ENCODE measurements around the gene ZKSCAN1. TPM values are rescaled to one million over a fixed set of nuclear protein-coding genes. Genes with fewer than 3 reads are reported as not detected.
A peak's percentile ranks its signal among the peaks of the same experiment; 100 is the strongest.

Gene ZKSCAN1
- total RNA-seq, 1 experiment from 2014 or later: 61.2 TPM

GRCh38 chr7:100063376-100063775, 48.0 kb downstream of the ZKSCAN1 start:
- no peak for ATAC-seq
- Histone ChIP-seq H3K9ac (ENCODE audit: low read length) (no peak overlapping the region), H3K79me2 (ENCODE audit: insufficient read depth, low read length) (no peaks in the 10 kb centered on the region), H3K36me3 (ENCODE audit: control insufficient read depth in 1 of 2, insufficient read depth in 2 of 2, low read length in 2 of 2) (peaks cover 5 to 8% of the 10 kb centered on the region in 2 experiments; a peak in 3 of 4 replicates), H3K9me3 (ENCODE audit: control insufficient read depth in 1 of 2, insufficient read depth in 1 of 2, low read depth in 1 of 2, low read length in 2 of 2) (no peaks in the 10 kb centered on the region), H4K20me1 (ENCODE audit: insufficient read depth) (no peaks in the 10 kb centered on the region), H3K9me2 (ENCODE audit: insufficient read depth) (no peaks in the 10 kb centered on the region), H3K4me1 (ENCODE audit: control insufficient read depth in 1 of 2, insufficient read depth in 2 of 2, low read length in 2 of 2) (no peaks in the 10 kb centered on the region), H3K4me3 (replicated peaks in 1 of 2; ENCODE audit: low read depth in 1 of 2, low read length in 2 of 2) (no peak overlapping the region), H3K27ac (ENCODE audit: low read depth, low read length) (no peak overlapping the region), H3K27me3 (ENCODE audit: insufficient read depth, low read length) (no peaks in the 10 kb centered on the region), H2AFZ (ENCODE audit: low read depth, low read length, poor library complexity, severe bottlenecking) (no peak overlapping the region), H3K4me2 (ENCODE audit: low read length) (no peak overlapping the region)
- no TSS peak for BruUV-seq (replicated peaks)
- POLR2A ChIA-PET: interaction anchor here (1.1 kb wide), 1 partner anchor 48 kb away, joined by 3 read pairs; the partner anchor contains the start of gene ZKSCAN1
- CTCF ChIA-PET: interaction anchor here (1.3 kb wide), 1 partner anchor 69 kb away, joined by 4 read pairs; no protein-coding TSS in a partner anchor
- RAD21 ChIA-PET (ENCODE audit: low non-redundant PET in 1 of 2, low total read pairs in 2 of 2, uncharacterized antibody in 2 of 2, unreplicated experiment in 2 of 2): no interaction called here
- TF ChIP-seq ZFX (IDR thresholded peaks at IDR 0.05) (no peak), TCF7L2 (IDR thresholded peaks at IDR 0.05; ENCODE audit: borderline replicate concordance, extremely low read depth, insufficient read depth, insufficient read length) (no peak), YY1 (IDR thresholded peaks at IDR 0.05; ENCODE audit: extremely low read depth, insufficient replicate concordance, low read depth, low read length) (no peak)
- DNase-seq (ENCODE audit: low read depth, low spot score): no peak
- intact Hi-C loops (cut with micrococcal nuclease): no loop called here

DNA sequence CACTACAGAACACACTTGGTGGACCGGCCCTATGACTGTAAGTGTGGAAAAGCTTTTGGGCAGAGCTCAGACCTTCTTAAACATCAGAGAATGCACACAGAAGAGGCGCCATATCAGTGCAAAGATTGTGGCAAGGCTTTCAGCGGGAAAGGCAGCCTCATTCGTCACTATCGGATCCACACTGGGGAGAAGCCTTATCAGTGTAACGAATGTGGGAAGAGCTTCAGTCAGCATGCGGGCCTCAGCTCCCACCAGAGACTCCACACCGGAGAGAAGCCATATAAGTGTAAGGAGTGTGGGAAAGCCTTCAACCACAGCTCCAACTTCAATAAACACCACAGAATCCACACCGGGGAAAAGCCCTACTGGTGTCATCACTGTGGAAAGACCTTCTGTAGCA, 48.8 kb downstream of the ZKSCAN1 start:
- intact Hi-C loops (cut with micrococcal nuclease): no loop called here
- H3K27ac ChIP-seq (ENCODE audit: low read depth, low read length): no peak overlapping the region
- H4K20me1 ChIP-seq (ENCODE audit: insufficient read depth): no peaks in the 10 kb centered on the region
- H3K27me3 ChIP-seq (ENCODE audit: insufficient read depth, low read length): no peaks in the 10 kb centered on the region
- ChIA-PET CTCF (interaction anchor here (1.3 kb wide), 1 partner anchor 70 kb away, joined by 4 read pairs; no protein-coding TSS in a partner anchor), RAD21 (ENCODE audit: low non-redundant PET in 1 of 2, low total read pairs in 2 of 2, uncharacterized antibody in 2 of 2, unreplicated experiment in 2 of 2) (no interaction called here), POLR2A (no interaction called here)
- H3K9ac ChIP-seq (ENCODE audit: low read length): no peak overlapping the region
- no peaks in the 10 kb centered on the region for H3K9me2 ChIP-seq (ENCODE audit: insufficient read depth)
- no peak overlapping the region for H2AFZ ChIP-seq (ENCODE audit: low read depth, low read length, poor library complexity, severe bottlenecking)
- H3K36me3 ChIP-seq (ENCODE audit: control insufficient read depth in 1 of 2, insufficient read depth in 2 of 2, low read length in 2 of 2): peaks cover 5% of the 10 kb centered on the region in 2 experiments; a peak in 3 of 4 replicates
- DNase-seq (ENCODE audit: low read depth, low spot score) (no peak), ATAC-seq (no peak)
- TSS peak; percentile 34 for BruUV-seq (replicated peaks)
- no peaks in the 10 kb centered on the region for H3K9me3 ChIP-seq (ENCODE audit: control insufficient read depth in 1 of 2, insufficient read depth in 1 of 2, low read depth in 1 of 2, low read length in 2 of 2)
- H3K4me3 ChIP-seq (replicated peaks in 1 of 2; ENCODE audit: low read depth in 1 of 2, low read length in 2 of 2): no peak overlapping the region
- H3K79me2 ChIP-seq (ENCODE audit: insufficient read depth, low read length): no peaks in the 10 kb centered on the region
- no peaks in the 10 kb centered on the region for H3K4me1 ChIP-seq (ENCODE audit: control insufficient read depth in 1 of 2, insufficient read depth in 2 of 2, low read length in 2 of 2)
- TF ChIP-seq EGR1 (IDR thresholded peaks at IDR 0.05; ENCODE audit: low read depth) (no peak), POLR2A (IDR thresholded peaks at IDR 0.05; ENCODE audit: borderline replicate concordance, extremely low read depth, insufficient read depth, insufficient read length) (no peak), ELF1 (IDR thresholded peaks at IDR 0.05; ENCODE audit: borderline replicate concordance, low read depth) (no peak), SP1 (IDR thresholded peaks at IDR 0.05; ENCODE audit: low read depth) (no peak), ZNF274 (IDR thresholded peaks at IDR 0.05; ENCODE audit: low read depth, low read length) (no peak), EZH2phosphoT487 (IDR thresholded peaks at IDR 0.05; ENCODE audit: borderline replicate concordance) (no peak), YY1 (IDR thresholded peaks at IDR 0.05; ENCODE audit: extremely low read depth, insufficient replicate concordance, low read depth, low read length) (no peak), CTCF (IDR thresholded peaks at IDR 0.05 in 2 of 3, conservative IDR thresholded peaks at IDR 0.05 in 1 of 3; ENCODE audit: borderline replicate concordance in 1 of 3, insufficient read depth in 1 of 3, low read depth in 2 of 3, low read length in 2 of 3) (no peak), RAD21 (IDR thresholded peaks at IDR 0.05; ENCODE audit: low read depth) (no peak), REST (IDR thresholded peaks at IDR 0.05; ENCODE audit: low read depth) (no peak), MAX (IDR thresholded peaks at IDR 0.05) (no peak)
- no peak overlapping the region for H3K4me2 ChIP-seq (ENCODE audit: low read length)
